Testis (tissue), 3 donors: ENCODE results near the gene GSG1. TPM values are rescaled to one million over a fixed set of nuclear protein-coding genes. Genes with fewer than 3 reads are reported as not detected.
A peak's percentile ranks its signal among the peaks of the same experiment; 100 is the strongest.

Experiments used
- DNase-seq: peaks from one replicate; pipeline ENCODE4 v3.0.0-alpha.2; 2019
- H3K27ac ChIP-seq, 2 donors: fragments of 200-600 bp; sonication (generic); one replicate each; pipeline ENCODE4 v1.5.1; 2019
- H3K27me3 ChIP-seq: fragments of 200-600 bp; sonication (generic); one replicate; pipeline ENCODE4 v1.5.1; 2019
- H3K36me3 ChIP-seq: fragments of 200-600 bp; sonication (generic); one replicate; pipeline ENCODE4 v1.5.1; 2017; ENCODE audit warnings: low read depth; ENCODE audit errors: missing control alignments
- H3K4me1 ChIP-seq: fragments of 200-600 bp; sonication (generic); one replicate; pipeline ENCODE4 v1.5.1; 2019
- H3K4me3 ChIP-seq, 2 donors: fragments of 200-600 bp; sonication (generic); one replicate each; pipeline ENCODE4 v1.5.1; 2017 to 2019
- H3K9me3 ChIP-seq: fragments of 200-600 bp; sonication (generic); one replicate; pipeline ENCODE4 v1.5.1; 2017
- POLR2A ChIP-seq: fragments of 450-650 bp; IDR thresholded peaks from one replicate; pipeline ENCODE4 v1.6.1; 2017; ENCODE audit warnings: antibody characterized with exemption, mild to moderate bottlenecking, moderate library complexity
- WGBS, 2 donors: methylation state at CpG; one replicate each; pipeline ENCODE4 v1.1.5; 2018; 5-methylcytosine and 5-hydroxymethylcytosine counted together
- intact Hi-C: fragments of 100-400 bp; cut with DNase I; formaldehyde crosslinking; loops from one replicate; pipeline ENCODE4 v1.15.1; 2023; ENCODE audit warnings: low total_unique reads
- polyA plus RNA-seq: library from polyadenylated mRNA; stranded (reverse); fragments of 350-450 nt; fragmentation: Illumina TruSeq; extraction: RNeasy Lipid Tissue Mini Kit (QIAGEN cat#74804); gene quantifications from one replicate; pipeline ENCODE4 v1.2.3, GENCODE V29; 2014; ENCODE audit warnings: low read depth, low replicate concordance; ENCODE audit not compliant: insufficient read depth
- total RNA-seq, 2 donors: library from RNA; depleted of rRNA; stranded (reverse); fragments of >200 nt; gene quantifications; one replicate each; pipeline ENCODE4 v1.2.3, GENCODE V29; 2016
- TF ChIP-seq, protein P1 (sequence below), 3 experiments: fragments of 450-650 bp in 2 of 3; fragments of 200-600 bp in 1 of 3; sonication (generic) in 1 of 3; IDR thresholded peaks; one replicate each; pipeline ENCODE4 v1.5.1; 2016 to 2019; ENCODE audit warnings: antibody characterized with exemption in 3 of 3, mild to moderate bottlenecking in 2 of 3, moderate library complexity in 1 of 3

The GSG1 gene
- total and polyA plus RNA-seq, 3 donors from 2014 or later = 133 to 695 (median 449) TPM

DNA sequence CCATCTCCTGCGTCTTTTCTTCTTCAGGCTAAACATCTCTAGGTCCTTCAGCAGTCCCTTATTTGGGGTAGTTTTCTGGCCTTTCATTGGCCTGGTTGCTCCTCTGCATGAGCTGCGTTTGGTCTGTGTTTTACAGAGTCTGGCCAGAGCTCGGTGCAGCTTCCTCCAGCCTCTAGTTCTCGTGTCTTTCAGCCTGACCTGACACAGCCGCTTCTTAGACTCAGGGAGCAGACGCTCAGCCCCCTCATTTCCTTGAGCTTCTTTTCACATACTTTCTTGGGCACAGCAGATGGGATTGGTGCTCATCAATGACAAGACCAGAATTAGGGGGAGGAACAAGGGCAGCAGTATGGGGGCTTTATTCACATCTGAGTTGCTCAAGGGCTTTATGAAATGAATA lies 13.6 kb upstream of the GSG1 start:
- Histone ChIP-seq H3K36me3 (no peaks in the 10 kb centered on the region), H3K4me3 (no peak overlapping the region), H3K27ac (peak overlapping the region in 1 of 2 donors; percentile 81), H3K9me3 (no peaks in the 10 kb centered on the region), H3K27me3 (no peaks in the 10 kb centered on the region), H3K4me1 (peaks cover 17% of the 10 kb centered on the region)
- WGBS, 2 donors = 37 to 50% methylated on average over 6 of the region's 6 CpGs
- peak; percentile 40 for DNase-seq
- TF ChIP-seq, protein P1, sequence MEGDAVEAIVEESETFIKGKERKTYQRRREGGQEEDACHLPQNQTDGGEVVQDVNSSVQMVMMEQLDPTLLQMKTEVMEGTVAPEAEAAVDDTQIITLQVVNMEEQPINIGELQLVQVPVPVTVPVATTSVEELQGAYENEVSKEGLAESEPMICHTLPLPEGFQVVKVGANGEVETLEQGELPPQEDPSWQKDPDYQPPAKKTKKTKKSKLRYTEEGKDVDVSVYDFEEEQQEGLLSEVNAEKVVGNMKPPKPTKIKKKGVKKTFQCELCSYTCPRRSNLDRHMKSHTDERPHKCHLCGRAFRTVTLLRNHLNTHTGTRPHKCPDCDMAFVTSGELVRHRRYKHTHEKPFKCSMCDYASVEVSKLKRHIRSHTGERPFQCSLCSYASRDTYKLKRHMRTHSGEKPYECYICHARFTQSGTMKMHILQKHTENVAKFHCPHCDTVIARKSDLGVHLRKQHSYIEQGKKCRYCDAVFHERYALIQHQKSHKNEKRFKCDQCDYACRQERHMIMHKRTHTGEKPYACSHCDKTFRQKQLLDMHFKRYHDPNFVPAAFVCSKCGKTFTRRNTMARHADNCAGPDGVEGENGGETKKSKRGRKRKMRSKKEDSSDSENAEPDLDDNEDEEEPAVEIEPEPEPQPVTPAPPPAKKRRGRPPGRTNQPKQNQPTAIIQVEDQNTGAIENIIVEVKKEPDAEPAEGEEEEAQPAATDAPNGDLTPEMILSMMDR (IDR thresholded peaks at IDR 0.05) = no peak
- no peak for TF ChIP-seq POLR2A
- intact Hi-C loops = no loop called here

DNA sequence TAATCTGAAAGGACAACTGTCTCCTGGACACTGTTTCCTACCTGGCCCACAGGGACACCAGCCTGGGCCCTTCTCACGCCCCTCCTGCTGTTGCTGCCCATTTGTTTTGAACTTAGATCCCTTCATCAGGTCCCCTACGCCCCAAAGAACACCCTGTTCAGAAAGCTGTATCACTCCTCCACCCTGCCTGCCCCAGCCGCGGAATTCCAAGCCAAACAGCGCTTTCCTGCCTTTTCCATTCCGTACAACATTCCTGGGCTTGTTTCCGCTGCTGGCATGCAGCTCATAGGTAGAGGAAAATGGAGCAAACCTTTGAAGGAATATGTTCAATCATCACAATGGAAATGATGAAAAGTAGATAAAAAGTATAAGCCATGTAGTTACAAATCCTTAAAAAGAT lies 12.8 kb upstream of the GSG1 start:
- intact Hi-C loops = no loop called here
- Histone ChIP-seq H3K36me3 (no peaks in the 10 kb centered on the region), H3K27me3 (no peaks in the 10 kb centered on the region), H3K4me1 (peaks cover 15% of the 10 kb centered on the region), H3K4me3 (no peak overlapping the region), H3K9me3 (no peaks in the 10 kb centered on the region), H3K27ac (peak overlapping the region in 1 of 2 donors; percentile 81)
- no peak for DNase-seq
- WGBS, 2 donors = 48 to 50% methylated on average over 7 of the region's 7 CpGs
- TF ChIP-seq, protein P1 (IDR thresholded peaks at IDR 0.05) = no peak
- TF ChIP-seq POLR2A = no peak

DNA sequence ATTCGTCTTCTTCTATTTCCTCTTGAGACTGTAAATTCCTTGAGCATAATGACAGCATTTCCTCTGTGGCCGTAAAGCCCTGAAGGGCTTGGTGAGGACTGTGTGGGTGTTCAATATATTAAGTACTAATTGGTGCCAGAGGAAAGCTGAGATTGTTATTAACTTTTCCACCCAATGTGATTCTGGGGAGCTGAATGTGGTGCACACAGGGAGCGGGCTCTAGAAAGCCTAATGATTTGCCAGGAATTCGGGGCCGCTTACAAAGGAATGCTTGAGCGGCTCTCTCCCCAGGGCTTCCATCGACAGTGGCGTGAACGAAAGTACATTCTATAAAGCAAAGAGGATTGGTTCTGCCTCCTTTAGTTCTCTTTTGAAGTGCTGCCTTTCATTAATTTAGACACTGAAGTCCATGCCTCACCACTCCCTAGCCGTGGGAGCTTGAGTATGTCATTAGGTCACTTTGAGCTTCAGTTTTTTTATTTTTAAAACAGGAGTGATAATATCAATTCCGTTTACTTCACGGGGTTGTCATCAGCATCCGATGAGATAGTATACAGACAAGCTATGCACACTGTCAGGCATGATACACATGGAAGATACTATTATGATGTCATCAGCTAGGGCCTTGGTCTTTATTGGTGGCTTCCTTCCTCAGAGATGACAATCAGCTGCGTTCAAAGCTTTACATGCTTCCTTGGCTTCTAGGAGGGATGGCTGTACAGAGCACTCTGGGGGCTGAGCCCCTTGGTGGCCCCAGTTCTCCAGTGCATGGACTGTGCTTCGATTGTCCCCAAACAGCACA lies 11.0 kb upstream of the GSG1 start:
- Histone ChIP-seq H3K4me1 (peaks cover 15% of the 10 kb centered on the region), H3K36me3 (no peaks in the 10 kb centered on the region), H3K27me3 (no peaks in the 10 kb centered on the region), H3K27ac (no peak overlapping the region), H3K9me3 (no peaks in the 10 kb centered on the region), H3K4me3 (no peak overlapping the region)
- WGBS, 2 donors = 67 to 79% methylated on average over 15 of the region's 15 CpGs
- DNase-seq = no peak
- TF ChIP-seq, protein P1 (IDR thresholded peaks at IDR 0.05) = no peak
- TF ChIP-seq POLR2A = no peak
- intact Hi-C loops = no loop called here

DNA sequence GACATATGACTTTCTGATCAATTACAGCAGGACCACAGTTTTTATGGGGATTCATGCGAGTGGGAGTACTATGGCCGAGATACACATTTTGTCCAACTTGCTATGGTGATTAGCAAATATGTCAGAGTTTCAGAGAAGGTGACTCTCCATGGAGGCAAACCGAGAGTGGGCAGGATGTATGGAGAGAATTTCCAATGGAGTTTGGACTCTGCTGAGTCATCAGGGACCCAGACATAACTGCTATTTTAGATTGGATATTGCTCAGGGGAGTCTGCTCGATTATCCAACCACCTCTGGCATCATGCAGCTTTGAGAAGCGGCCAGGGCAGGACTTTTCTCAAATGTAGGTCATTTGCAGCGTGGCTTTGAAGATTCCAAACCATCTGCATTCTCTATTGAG lies 9.5 kb upstream of the GSG1 start:
- H3K4me3 ChIP-seq = no peak overlapping the region
- no peaks in the 10 kb centered on the region for H3K36me3 ChIP-seq
- no peaks in the 10 kb centered on the region for H3K27me3 ChIP-seq
- no peaks in the 10 kb centered on the region for H3K9me3 ChIP-seq
- 77 to 88% methylated on average over 6 of the region's 6 CpGs for WGBS, 2 donors
- no peak for DNase-seq
- TF ChIP-seq, protein P1 (IDR thresholded peaks at IDR 0.05) = no peak
- no peak for TF ChIP-seq POLR2A
- peaks cover 15% of the 10 kb centered on the region for H3K4me1 ChIP-seq
- intact Hi-C loops = no loop called here
- H3K27ac ChIP-seq = no peak overlapping the region

DNA sequence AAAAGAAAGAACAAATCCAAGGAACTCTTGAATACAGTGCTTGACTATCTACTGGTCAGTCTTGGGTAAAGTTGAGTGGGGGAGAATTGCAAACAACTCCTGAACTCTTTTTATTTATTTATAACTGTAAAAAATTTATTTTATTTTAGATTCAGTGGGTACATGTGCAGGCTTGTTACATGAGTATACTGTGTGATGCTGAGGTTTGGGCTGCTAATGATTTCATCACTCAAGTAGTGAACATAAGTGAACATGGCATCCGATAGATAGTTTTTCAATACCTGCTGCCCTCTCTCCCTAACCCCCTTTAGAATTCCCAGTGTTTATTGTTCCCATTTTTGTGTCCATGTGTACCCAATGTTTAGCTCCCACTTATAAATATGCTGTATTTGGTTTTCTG lies 3.2 kb upstream of the GSG1 start:
- DNase-seq = no peak
- H3K27me3 ChIP-seq = no peaks in the 10 kb centered on the region
- H3K27ac ChIP-seq = no peak overlapping the region
- no peaks in the 10 kb centered on the region for H3K9me3 ChIP-seq
- peaks cover 11% of the 10 kb centered on the region for H3K4me1 ChIP-seq
- no peak overlapping the region for H3K4me3 ChIP-seq
- intact Hi-C loops = no loop called here
- no peaks in the 10 kb centered on the region for H3K36me3 ChIP-seq
- 87 to 92% methylated on average over 1 of the region's 1 CpG for WGBS, 2 donors
- TF ChIP-seq, protein P1 (IDR thresholded peaks at IDR 0.05) = no peak
- TF ChIP-seq POLR2A = no peak
